GM23338 (cell line): ENCODE measurements around the gene SAMD8.

Experiments
- CREB1 ChIP-seq: fragments of 250-450 bp; sonication (Bioruptor Pico); IDR thresholded peaks from 2 replicates; pipeline ENCODE4 v1.5.0; 2020; ENCODE audit warnings: low read depth, mild to moderate bottlenecking, moderate library complexity
- CTCF ChIP-seq, 2 experiments: fragments of 200-600 bp in 1 of 2; sonication (generic) in 1 of 2; conservative IDR thresholded peaks; 2 replicates each; pipeline versions ENCODE4 v1.5.1 to v1.6.1; 2016 to 2017; ENCODE audit warnings: antibody characterized with exemption in 2 of 2, low read depth in 2 of 2, mild to moderate bottlenecking in 2 of 2, moderate library complexity in 1 of 2
- ETS1 ChIP-seq: IDR thresholded peaks from 2 replicates; pipeline ENCODE4 v1.6.1; 2016; ENCODE audit warnings: antibody characterized with exemption
- EZH2 ChIP-seq: fragments of 200-600 bp; sonication (generic); IDR thresholded peaks from one replicate; pipeline ENCODE4 v1.8.0; 2017; ENCODE audit warnings: antibody characterized with exemption, mild to moderate bottlenecking, low read depth; ENCODE audit not compliant: unreplicated experiment
- EZH2phosphoT487 ChIP-seq: fragments of 200-600 bp; sonication (generic); IDR thresholded peaks from one replicate; pipeline ENCODE4 v1.8.1; 2018; ENCODE audit warnings: antibody characterized with exemption; ENCODE audit not compliant: unreplicated experiment
- JUNB ChIP-seq: IDR thresholded peaks from one replicate; pipeline ENCODE4 v1.6.1; 2016; ENCODE audit warnings: antibody characterized with exemption; ENCODE audit not compliant: unreplicated experiment
- NANOG ChIP-seq: IDR thresholded peaks from 2 replicates; pipeline ENCODE4 v1.6.1; 2016; ENCODE audit warnings: antibody characterized with exemption, borderline replicate concordance
- POLR2AphosphoS5 ChIP-seq: IDR thresholded peaks from 2 replicates; pipeline ENCODE4 v1.6.1; 2016; ENCODE audit warnings: antibody characterized with exemption, low read depth
- REST ChIP-seq: IDR thresholded peaks from one replicate; pipeline ENCODE4 v1.6.1; 2018; ENCODE audit warnings: antibody characterized with exemption; ENCODE audit not compliant: unreplicated experiment
- STAT1 ChIP-seq: IDR thresholded peaks from one replicate; pipeline ENCODE4 v1.6.1; 2016; ENCODE audit warnings: antibody characterized with exemption; ENCODE audit not compliant: unreplicated experiment
- ZNF114 ChIP-seq: fragments of 250-450 bp; sonication (Bioruptor Pico); IDR thresholded peaks from 2 replicates; pipeline ENCODE4 v1.5.0; 2020; ENCODE audit warnings: mild to moderate bottlenecking, moderate library complexity
- ZNF331 ChIP-seq: fragments of 250-450 bp; sonication (Bioruptor Pico); IDR thresholded peaks from 2 replicates; pipeline ENCODE4 v1.5.0; 2020; ENCODE audit warnings: low read depth, mild to moderate bottlenecking, moderate library complexity
- ZNF462 ChIP-seq: fragments of 250-450 bp; sonication (Bioruptor Pico); IDR thresholded peaks from 2 replicates; pipeline ENCODE4 v1.5.0; 2020; ENCODE audit warnings: mild to moderate bottlenecking, moderate library complexity

- no peak for TF ChIP-seq ZNF331 (CRISPR knock-in tag)
- no peak for TF ChIP-seq CTCF (conservative IDR thresholded peaks at IDR 0.05; ENCODE audit: low read depth in 2 of 2)
- TF ChIP-seq POLR2AphosphoS5, result no peak
- no peak for TF ChIP-seq EZH2phosphoT487
- TF ChIP-seq EZH2, result no peak
- TF ChIP-seq CREB1 (CRISPR knock-in tag), result no peak
- no peak for TF ChIP-seq REST
- no peak for TF ChIP-seq STAT1
- no peak for TF ChIP-seq ZNF114
- no peak for TF ChIP-seq ETS1
- TF ChIP-seq NANOG, result no peak
- no peak for TF ChIP-seq JUNB
- TF ChIP-seq ZNF462 (CRISPR knock-in tag), result no peak
Measured at GRCh38 chr10:75096749-75097148, 14.7 kb upstream of the SAMD8 start.
